Measurements from ENCODE around the gene RNF38. TPM values are rescaled to one million over a fixed set of nuclear protein-coding genes. Genes with fewer than 3 reads are reported as not detected.

RNF38 gene
- total and polyA plus RNA-seq, 2 experiments from 2014 or later: 13.7 to 61.9 TPM

- no peak overlapping the region for H3K27ac ChIP-seq (ENCODE audit: low read depth)
- no peaks in the 10 kb centered on the region for H3K9me2 ChIP-seq (ENCODE audit: insufficient read depth)
- no peak overlapping the region for H3K4me3 ChIP-seq
- no peaks in the 10 kb centered on the region for H3K27me3 ChIP-seq (ENCODE audit: insufficient read depth)
- no peaks in the 10 kb centered on the region for H4K20me1 ChIP-seq (replicated peaks; ENCODE audit: insufficient read depth)
- H3K4me3 Mint-ChIP-seq: no peak overlapping the region
- H3K27me3 Mint-ChIP-seq (ENCODE audit: insufficient read depth, low read depth, poor library complexity): peaks cover 3% of the 10 kb centered on the region
- no peak overlapping the region for H2AFZ ChIP-seq
- peaks cover under 1% of the 10 kb centered on the region; the same call in 2 of the 3 replicates for H3K9me3 Mint-ChIP-seq
- no peak overlapping the region for H3K4me2 ChIP-seq
- TF ChIP-seq ZNF462 (CRISPR knock-in tag; IDR thresholded peaks at IDR 0.05) (no peak), STAT1 (IDR thresholded peaks at IDR 0.05; ENCODE audit: unreplicated experiment) (no peak), ZNF114 (CRISPR knock-in tag; IDR thresholded peaks at IDR 0.05) (no peak), CTCF (conservative IDR thresholded peaks at IDR 0.05; ENCODE audit: low read depth in 2 of 2) (no peak), POLR2AphosphoS5 (IDR thresholded peaks at IDR 0.05; ENCODE audit: low read depth) (no peak), EZH2 (IDR thresholded peaks at IDR 0.05; ENCODE audit: low read depth, unreplicated experiment) (no peak), ZNF331 (CRISPR knock-in tag; IDR thresholded peaks at IDR 0.05; ENCODE audit: low read depth) (no peak), NANOG (IDR thresholded peaks at IDR 0.05; ENCODE audit: borderline replicate concordance) (no peak), EZH2phosphoT487 (IDR thresholded peaks at IDR 0.05; ENCODE audit: unreplicated experiment) (no peak), ETS1 (IDR thresholded peaks at IDR 0.05) (no peak), REST (IDR thresholded peaks at IDR 0.05; ENCODE audit: unreplicated experiment) (no peak), JUNB (IDR thresholded peaks at IDR 0.05; ENCODE audit: unreplicated experiment) (no peak), CREB1 (CRISPR knock-in tag; IDR thresholded peaks at IDR 0.05; ENCODE audit: low read depth) (no peak)
- H3K79me2 ChIP-seq (replicated peaks; ENCODE audit: insufficient read depth): no peaks in the 10 kb centered on the region
- peaks cover 31% of the 10 kb centered on the region for H3K4me1 Mint-ChIP-seq
- H3K27ac Mint-ChIP-seq: no peak overlapping the region
- no peaks in the 10 kb centered on the region for H3K36me3 Mint-ChIP-seq (ENCODE audit: low read depth)
- ATAC-seq (no peak), DNase-seq (ENCODE audit: low spot score) (no peak)
- no peaks in the 10 kb centered on the region for H3F3A ChIP-seq (replicated peaks; ENCODE audit: low read depth)
- H3K4me1 ChIP-seq (ENCODE audit: insufficient read depth): peaks cover 17% of the 10 kb centered on the region
- H3K36me3 ChIP-seq (ENCODE audit: insufficient read depth): no peaks in the 10 kb centered on the region
Measured at GRCh38 chr9:36316611-36317317, 83.3 kb downstream of the RNF38 start.

Data from GM23338 (cell line).